Measurements from ENCODE around the gene GRIP1. TPM values are rescaled to one million over a fixed set of nuclear protein-coding genes. Genes with fewer than 3 reads are reported as not detected.

The GRIP1 gene
- total RNA-seq, 2 experiments from 2014 or later, result 0.85 to 1.6 TPM

- H3K9me3 Mint-ChIP-seq, result no peaks in the 10 kb centered on the region
- H3K27ac Mint-ChIP-seq, result no peak overlapping the region
- no peak for DNase-seq
- H3K4me1 Mint-ChIP-seq, result no peaks in the 10 kb centered on the region
- POLR2A ChIA-PET, result no interaction called here
- H3K4me3 Mint-ChIP-seq, result no peak overlapping the region
- CTCF ChIA-PET, result no interaction called here
- no peaks in the 10 kb centered on the region for H3K36me3 Mint-ChIP-seq (ENCODE audit: low read depth)
- peaks cover 7% of the 10 kb centered on the region for H3K27me3 Mint-ChIP-seq
Measured at GRCh38 chr12:66423266-66423665, 255.6 kb downstream of the GRIP1 start.

GRCh38 chr12:66418908-66419307 lies 260.0 kb downstream of the GRIP1 start:
- ChIA-PET CTCF (interaction anchor here (0.9 kb wide), 1 partner anchor 250 kb away, joined by 3 read pairs; no protein-coding TSS in a partner anchor), POLR2A (no interaction called here)
- no peak overlapping the region for H3K4me3 Mint-ChIP-seq
- H3K9me3 Mint-ChIP-seq, result no peaks in the 10 kb centered on the region
- H3K4me1 Mint-ChIP-seq, result no peaks in the 10 kb centered on the region
- peaks cover 16% of the 10 kb centered on the region for H3K27me3 Mint-ChIP-seq
- no peaks in the 10 kb centered on the region for H3K36me3 Mint-ChIP-seq (ENCODE audit: low read depth)
- no peak for DNase-seq
- no peak overlapping the region for H3K27ac Mint-ChIP-seq

GRCh38 chr12:66417217-66417616 lies 261.7 kb downstream of the GRIP1 start:
- Mint-ChIP-seq H3K4me3 (no peak overlapping the region), H3K9me3 (no peaks in the 10 kb centered on the region), H3K27me3 (peaks cover 28% of the 10 kb centered on the region), H3K36me3 (ENCODE audit: low read depth) (no peaks in the 10 kb centered on the region), H3K4me1 (no peaks in the 10 kb centered on the region), H3K27ac (no peak overlapping the region)
- ChIA-PET CTCF (no interaction called here), POLR2A (no interaction called here)
- no peak for DNase-seq

- Mint-ChIP-seq H3K9me3 (no peaks in the 10 kb centered on the region), H3K27me3 (peaks cover 20% of the 10 kb centered on the region), H3K36me3 (ENCODE audit: low read depth) (no peaks in the 10 kb centered on the region), H3K4me3 (no peak overlapping the region), H3K27ac (no peak overlapping the region), H3K4me1 (peaks cover 1% of the 10 kb centered on the region)
- CTCF ChIA-PET, result interaction anchor here (1.3 to 1.8 kb wide), 2 partner anchors 10 to 15 kb away, joined by 3 to 9 read pairs; no protein-coding TSS in a partner anchor
- POLR2A ChIA-PET, result no interaction called here
- DNase-seq, result peak; percentile 62
Measured at GRCh38 chr12:66409195-66409871, 269.5 kb downstream of the GRIP1 start.

GRCh38 chr12:66405395-66405794 lies 273.5 kb downstream of the GRIP1 start:
- H3K36me3 Mint-ChIP-seq (ENCODE audit: low read depth), result no peaks in the 10 kb centered on the region
- no peak overlapping the region for H3K4me3 Mint-ChIP-seq
- H3K27ac Mint-ChIP-seq, result no peak overlapping the region
- no peak for DNase-seq
- H3K9me3 Mint-ChIP-seq, result no peaks in the 10 kb centered on the region
- H3K4me1 Mint-ChIP-seq, result peaks cover 1% of the 10 kb centered on the region
- CTCF ChIA-PET, result no interaction called here
- no peaks in the 10 kb centered on the region for H3K27me3 Mint-ChIP-seq
- POLR2A ChIA-PET, result no interaction called here

- Mint-ChIP-seq H3K27ac (no peak overlapping the region), H3K4me3 (no peak overlapping the region), H3K36me3 (ENCODE audit: low read depth) (no peaks in the 10 kb centered on the region), H3K4me1 (peaks cover 4% of the 10 kb centered on the region), H3K9me3 (no peaks in the 10 kb centered on the region), H3K27me3 (no peaks in the 10 kb centered on the region)
- ChIA-PET POLR2A (no interaction called here), CTCF (no interaction called here)
- DNase-seq, result no peak
Measured at GRCh38 chr12:66403746-66404145, 275.1 kb downstream of the GRIP1 start.

GRCh38 chr12:66399911-66400306 lies 279.0 kb downstream of the GRIP1 start:
- CTCF ChIA-PET, result interaction anchor here (0.5 to 2.5 kb wide), 2 partner anchors 8 to 243 kb away, joined by 3 to 9 read pairs; no protein-coding TSS in a partner anchor
- H3K4me1 Mint-ChIP-seq, result peaks cover 7% of the 10 kb centered on the region

GRCh38 chr12:66398931-66399910 lies 279.7 kb downstream of the GRIP1 start:
- CTCF ChIA-PET, result interaction anchor here (0.5 to 2.5 kb wide), 4 partner anchors 9 to 242 kb away, joined by 3 to 9 read pairs (median 4); no protein-coding TSS in a partner anchor
- H3K9me3 Mint-ChIP-seq, result no peaks in the 10 kb centered on the region
- H3K27ac Mint-ChIP-seq, result no peak overlapping the region
- H3K4me3 Mint-ChIP-seq, result no peak overlapping the region
- DNase-seq, result no peak
- POLR2A ChIA-PET, result interaction anchor here (0.6 kb wide), 1 partner anchor 1299 kb away, joined by 3 read pairs; no protein-coding TSS in a partner anchor
- H3K27me3 Mint-ChIP-seq, result peaks cover 14% of the 10 kb centered on the region
- peaks cover 11% of the 10 kb centered on the region for H3K4me1 Mint-ChIP-seq
- no peaks in the 10 kb centered on the region for H3K36me3 Mint-ChIP-seq (ENCODE audit: low read depth)

More at GRCh38 chr12:66399911-66400306, 279.0 kb downstream of the GRIP1 start:
- Mint-ChIP-seq H3K4me3 (no peak overlapping the region), H3K27me3 (peaks cover 8% of the 10 kb centered on the region), H3K27ac (no peak overlapping the region), H3K36me3 (ENCODE audit: low read depth) (no peaks in the 10 kb centered on the region), H3K9me3 (no peaks in the 10 kb centered on the region)
- POLR2A ChIA-PET, result no interaction called here
- DNase-seq, result no peak

GRCh38 chr12:66397574-66398290 lies 281.1 kb downstream of the GRIP1 start:
- Mint-ChIP-seq H3K9me3 (no peaks in the 10 kb centered on the region), H3K27ac (no peak overlapping the region), H3K4me3 (no peak overlapping the region), H3K27me3 (peaks cover 17% of the 10 kb centered on the region), H3K36me3 (ENCODE audit: low read depth) (no peaks in the 10 kb centered on the region), H3K4me1 (peaks cover 21% of the 10 kb centered on the region)
- ChIA-PET CTCF (no interaction called here), POLR2A (no interaction called here)
- no peak for DNase-seq

GRCh38 chr12:66393890-66394289 lies 285.0 kb downstream of the GRIP1 start:
- Mint-ChIP-seq H3K27ac (no peak overlapping the region), H3K36me3 (ENCODE audit: low read depth) (no peaks in the 10 kb centered on the region), H3K4me1 (peaks cover 19% of the 10 kb centered on the region), H3K9me3 (no peaks in the 10 kb centered on the region), H3K27me3 (peaks cover 30% of the 10 kb centered on the region), H3K4me3 (no peak overlapping the region)
- DNase-seq, result peak; percentile 16
- CTCF ChIA-PET, result interaction anchor here (1.3 kb wide), 1 partner anchor 125 kb away, joined by 4 read pairs; no protein-coding TSS in a partner anchor
- POLR2A ChIA-PET, result no interaction called here

GRCh38 chr12:66392266-66392915 lies 286.5 kb downstream of the GRIP1 start:
- H3K27ac Mint-ChIP-seq, result no peak overlapping the region
- H3K9me3 Mint-ChIP-seq, result no peaks in the 10 kb centered on the region
- peaks cover 32% of the 10 kb centered on the region for H3K27me3 Mint-ChIP-seq
- peaks cover 15% of the 10 kb centered on the region for H3K4me1 Mint-ChIP-seq
- no peak for DNase-seq
- H3K36me3 Mint-ChIP-seq (ENCODE audit: low read depth), result no peaks in the 10 kb centered on the region
- POLR2A ChIA-PET, result no interaction called here
- CTCF ChIA-PET, result interaction anchor here (0.6 kb wide), 1 partner anchor 190 kb away, joined by 3 read pairs; no protein-coding TSS in a partner anchor
- no peak overlapping the region for H3K4me3 Mint-ChIP-seq

GRCh38 chr12:66388517-66388916 lies 290.4 kb downstream of the GRIP1 start:
- Mint-ChIP-seq H3K27ac (no peak overlapping the region), H3K36me3 (ENCODE audit: low read depth) (no peaks in the 10 kb centered on the region), H3K9me3 (no peaks in the 10 kb centered on the region), H3K27me3 (peaks cover 14% of the 10 kb centered on the region), H3K4me1 (peaks cover 4% of the 10 kb centered on the region), H3K4me3 (no peak overlapping the region)
- ChIA-PET POLR2A (no interaction called here), CTCF (interaction anchor here (1.4 kb wide), 1 partner anchor 19 kb away, joined by 4 read pairs; no protein-coding TSS in a partner anchor)
- DNase-seq, result no peak
